K562 (cell line): ENCODE data around the gene KLHL18. TPM values are rescaled to one million over a fixed set of nuclear protein-coding genes. Genes with fewer than 3 reads are reported as not detected.
A peak's percentile ranks its signal among the peaks of the same experiment; 100 is the strongest.

Experiments used
- CLOCK ChIP-seq: fragments of 250-450 bp; sonication (Bioruptor Pico); IDR thresholded peaks from 2 replicates; pipeline ENCODE4 v1.4.0; 2020; ENCODE audit warnings: mild to moderate bottlenecking, moderate library complexity, borderline replicate concordance
- HDAC1 ChIP-seq, 2 experiments: fragments of 450-650 bp; IDR thresholded peaks; 2 replicates each; pipeline ENCODE4 v1.6.1; 2016 to 2017; ENCODE audit warnings: inconsistent platforms in 1 of 2, mild to moderate bottlenecking in 1 of 2, moderate library complexity in 1 of 2
- HMGXB4 ChIP-seq: sonication (generic); formaldehyde crosslinking; IDR thresholded peaks from 2 replicates; pipeline ENCODE4 v1.8.1; 2023; ENCODE audit warnings: mild to moderate bottlenecking, missing genetic modification reagents
- KLF10 ChIP-seq: fragments of 250-450 bp; sonication (Bioruptor Pico); IDR thresholded peaks from 2 replicates; pipeline ENCODE4 v1.6.1; 2021; ENCODE audit warnings: matching md5 sums
- MCM5 ChIP-seq: fragments of 450-650 bp; IDR thresholded peaks from 2 replicates; pipeline ENCODE4 v1.6.1; 2016; ENCODE audit warnings: low read depth
- ZBTB5 ChIP-seq: fragments of 450-650 bp; IDR thresholded peaks from 2 replicates; pipeline ENCODE4 v1.6.1; 2017; ENCODE audit warnings: antibody characterized with exemption
- ZNF639 ChIP-seq, 2 experiments: fragments of 200-800 bp in 1 of 2; sonication (Bioruptor generic) in 1 of 2; sonication (generic) in 1 of 2; formaldehyde crosslinking in 1 of 2; IDR thresholded peaks in 1 of 2; conservative IDR thresholded peaks in 1 of 2; 2 replicates each; pipeline versions ENCODE4 v1.5.0 to v1.6.1; 2016 to 2020; ENCODE audit warnings: missing compliant biosample characterization in 1 of 2, missing genetic modification characterization in 1 of 2, missing genetic modification reagents in 1 of 2
- polyA plus RNA-seq, 8 experiments: library from polyadenylated mRNA; depleted of rRNA in 4 of 8; stranded (reverse) in 5 of 8; unstranded in 3 of 8; fragments of >200 nt; fragmentation: Nextera tagmentation in 2 of 8; fragmentation: Illumina TruSeq in 1 of 8; extraction: Ambion mirVana in 2 of 8; extraction: Trizol in 1 of 8; gene quantifications; 2 replicates each; pipeline versions ENCODE4 v1.2.1 to v1.2.3, GENCODE V29; 2011 to 2014; ENCODE audit warnings: inconsistent platforms in 1 of 8, missing spikeins in 1 of 8
- total RNA-seq, 7 experiments: library from RNA; depleted of rRNA in 6 of 7; stranded (reverse); fragments of >200 nt in 6 of 7; fragmentation: Illumina TruSeq in 2 of 7; extraction: Trizol in 2 of 7; gene quantifications; 2 replicates each; pipeline versions ENCODE4 v1.2.1 to v1.2.3, GENCODE V29; 2011 to 2021; ENCODE audit warnings: low replicate concordance in 1 of 7
- TF ChIP-seq, protein P1 (sequence below): fragments of 250-450 bp; sonication (Bioruptor Pico); IDR thresholded peaks from 2 replicates; pipeline ENCODE4 v1.4.0; 2020
- TF ChIP-seq, protein P2 (sequence below): sonication (generic); formaldehyde crosslinking; IDR thresholded peaks from 2 replicates; pipeline ENCODE4 v1.8.1; 2023; ENCODE audit warnings: mild to moderate bottlenecking, missing genetic modification reagents, moderate library complexity

KLHL18 gene
- total and polyA plus RNA-seq, 9 of the 15 experiments (the other 6 are each of a cell fraction or from before 2014, with no cell fraction given), result 26.7 to 97.5 (median 48.7) TPM

DNA sequence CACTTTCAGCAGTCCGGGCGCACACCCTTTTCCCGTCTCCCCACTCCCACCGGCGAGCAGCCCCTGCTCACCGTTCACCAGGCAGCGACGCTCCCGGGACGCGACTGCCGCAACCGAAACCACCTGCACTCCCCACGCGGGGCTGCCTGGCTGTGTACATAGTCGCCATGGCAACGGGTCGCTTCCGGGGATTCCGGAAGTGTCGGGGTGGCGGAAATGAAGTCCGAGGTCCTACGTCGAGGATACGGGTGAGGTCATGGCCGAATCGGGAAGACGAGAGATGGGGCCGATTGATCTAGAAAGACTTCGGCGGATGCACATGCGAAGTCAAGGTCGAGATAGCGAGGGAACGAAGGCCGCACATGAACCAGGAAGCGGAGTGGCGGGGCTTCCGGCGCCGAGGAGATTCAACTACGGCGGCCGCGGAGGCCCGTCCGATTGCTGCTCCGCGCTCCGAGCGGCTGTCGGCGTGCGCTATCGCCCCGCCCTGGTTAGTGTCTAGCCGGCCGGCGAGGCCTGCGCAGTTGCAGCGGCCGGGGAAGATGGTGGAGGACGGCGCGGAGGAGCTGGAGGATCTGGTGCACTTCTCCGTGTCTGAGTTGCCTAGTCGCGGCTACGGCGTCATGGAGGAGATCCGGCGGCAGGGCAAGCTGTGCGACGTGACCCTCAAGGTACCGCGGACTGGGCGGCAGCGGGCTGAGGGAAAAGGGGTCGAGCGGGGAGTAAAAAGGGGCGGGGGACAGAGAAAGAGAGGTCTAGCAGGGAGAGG is at the start of gene KLHL18, which contains the start of gene KIF9 (continued):
- TF ChIP-seq, protein P1, sequence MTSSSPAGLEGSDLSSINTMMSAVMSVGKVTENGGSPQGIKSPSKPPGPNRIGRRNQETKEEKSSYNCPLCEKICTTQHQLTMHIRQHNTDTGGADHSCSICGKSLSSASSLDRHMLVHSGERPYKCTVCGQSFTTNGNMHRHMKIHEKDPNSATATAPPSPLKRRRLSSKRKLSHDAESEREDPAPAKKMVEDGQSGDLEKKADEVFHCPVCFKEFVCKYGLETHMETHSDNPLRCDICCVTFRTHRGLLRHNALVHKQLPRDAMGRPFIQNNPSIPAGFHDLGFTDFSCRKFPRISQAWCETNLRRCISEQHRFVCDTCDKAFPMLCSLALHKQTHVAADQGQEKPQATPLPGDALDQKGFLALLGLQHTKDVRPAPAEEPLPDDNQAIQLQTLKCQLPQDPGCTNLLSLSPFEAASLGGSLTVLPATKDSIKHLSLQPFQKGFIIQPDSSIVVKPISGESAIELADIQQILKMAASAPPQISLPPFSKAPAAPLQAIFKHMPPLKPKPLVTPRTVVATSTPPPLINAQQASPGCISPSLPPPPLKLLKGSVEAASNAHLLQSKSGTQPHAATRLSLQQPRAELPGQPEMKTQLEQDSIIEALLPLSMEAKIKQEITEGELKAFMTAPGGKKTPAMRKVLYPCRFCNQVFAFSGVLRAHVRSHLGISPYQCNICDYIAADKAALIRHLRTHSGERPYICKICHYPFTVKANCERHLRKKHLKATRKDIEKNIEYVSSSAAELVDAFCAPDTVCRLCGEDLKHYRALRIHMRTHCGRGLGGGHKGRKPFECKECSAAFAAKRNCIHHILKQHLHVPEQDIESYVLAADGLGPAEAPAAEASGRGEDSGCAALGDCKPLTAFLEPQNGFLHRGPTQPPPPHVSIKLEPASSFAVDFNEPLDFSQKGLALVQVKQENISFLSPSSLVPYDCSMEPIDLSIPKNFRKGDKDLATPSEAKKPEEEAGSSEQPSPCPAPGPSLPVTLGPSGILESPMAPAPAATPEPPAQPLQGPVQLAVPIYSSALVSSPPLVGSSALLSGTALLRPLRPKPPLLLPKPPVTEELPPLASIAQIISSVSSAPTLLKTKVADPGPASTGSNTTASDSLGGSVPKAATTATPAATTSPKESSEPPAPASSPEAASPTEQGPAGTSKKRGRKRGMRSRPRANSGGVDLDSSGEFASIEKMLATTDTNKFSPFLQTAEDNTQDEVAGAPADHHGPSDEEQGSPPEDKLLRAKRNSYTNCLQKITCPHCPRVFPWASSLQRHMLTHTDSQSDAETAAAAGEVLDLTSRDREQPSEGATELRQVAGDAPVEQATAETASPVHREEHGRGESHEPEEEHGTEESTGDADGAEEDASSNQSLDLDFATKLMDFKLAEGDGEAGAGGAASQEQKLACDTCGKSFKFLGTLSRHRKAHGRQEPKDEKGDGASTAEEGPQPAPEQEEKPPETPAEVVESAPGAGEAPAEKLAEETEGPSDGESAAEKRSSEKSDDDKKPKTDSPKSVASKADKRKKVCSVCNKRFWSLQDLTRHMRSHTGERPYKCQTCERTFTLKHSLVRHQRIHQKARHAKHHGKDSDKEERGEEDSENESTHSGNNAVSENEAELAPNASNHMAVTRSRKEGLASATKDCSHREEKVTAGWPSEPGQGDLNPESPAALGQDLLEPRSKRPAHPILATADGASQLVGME, result peak; percentile 56; the same call in 1 of the 2 replicates
- TF ChIP-seq, protein P2, sequence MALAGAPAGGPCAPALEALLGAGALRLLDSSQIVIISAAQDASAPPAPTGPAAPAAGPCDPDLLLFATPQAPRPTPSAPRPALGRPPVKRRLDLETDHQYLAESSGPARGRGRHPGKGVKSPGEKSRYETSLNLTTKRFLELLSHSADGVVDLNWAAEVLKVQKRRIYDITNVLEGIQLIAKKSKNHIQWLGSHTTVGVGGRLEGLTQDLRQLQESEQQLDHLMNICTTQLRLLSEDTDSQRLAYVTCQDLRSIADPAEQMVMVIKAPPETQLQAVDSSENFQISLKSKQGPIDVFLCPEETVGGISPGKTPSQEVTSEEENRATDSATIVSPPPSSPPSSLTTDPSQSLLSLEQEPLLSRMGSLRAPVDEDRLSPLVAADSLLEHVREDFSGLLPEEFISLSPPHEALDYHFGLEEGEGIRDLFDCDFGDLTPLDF (CRISPR knock-in tag), result peak; percentile 82
- no peak; the same call in 1 of the 2 replicates for TF ChIP-seq HMGXB4
- TF ChIP-seq CLOCK (CRISPR knock-in tag), result no peak
- TF ChIP-seq ZNF639 (CRISPR knock-in tag; conservative IDR thresholded peaks at IDR 0.05 in 1 of 2, IDR thresholded peaks at IDR 0.05 in 1 of 2), result peak in 1 of 2 experiments; percentile 62; a peak in 2 of 4 replicates
- peak; percentile 100 for TF ChIP-seq HDAC1 (IDR thresholded peaks at IDR 0.05)
- no peak for TF ChIP-seq ZBTB5
- no peak for TF ChIP-seq KLF10 (CRISPR knock-in tag)
- no peak for TF ChIP-seq MCM5
